ENCODE data around the gene IFNGR1. TPM values are rescaled to one million over a fixed set of nuclear protein-coding genes. Genes with fewer than 3 reads are reported as not detected.

The IFNGR1 gene
- total RNA-seq, 1 donor from 2014 or later: 52.7 TPM

DNA sequence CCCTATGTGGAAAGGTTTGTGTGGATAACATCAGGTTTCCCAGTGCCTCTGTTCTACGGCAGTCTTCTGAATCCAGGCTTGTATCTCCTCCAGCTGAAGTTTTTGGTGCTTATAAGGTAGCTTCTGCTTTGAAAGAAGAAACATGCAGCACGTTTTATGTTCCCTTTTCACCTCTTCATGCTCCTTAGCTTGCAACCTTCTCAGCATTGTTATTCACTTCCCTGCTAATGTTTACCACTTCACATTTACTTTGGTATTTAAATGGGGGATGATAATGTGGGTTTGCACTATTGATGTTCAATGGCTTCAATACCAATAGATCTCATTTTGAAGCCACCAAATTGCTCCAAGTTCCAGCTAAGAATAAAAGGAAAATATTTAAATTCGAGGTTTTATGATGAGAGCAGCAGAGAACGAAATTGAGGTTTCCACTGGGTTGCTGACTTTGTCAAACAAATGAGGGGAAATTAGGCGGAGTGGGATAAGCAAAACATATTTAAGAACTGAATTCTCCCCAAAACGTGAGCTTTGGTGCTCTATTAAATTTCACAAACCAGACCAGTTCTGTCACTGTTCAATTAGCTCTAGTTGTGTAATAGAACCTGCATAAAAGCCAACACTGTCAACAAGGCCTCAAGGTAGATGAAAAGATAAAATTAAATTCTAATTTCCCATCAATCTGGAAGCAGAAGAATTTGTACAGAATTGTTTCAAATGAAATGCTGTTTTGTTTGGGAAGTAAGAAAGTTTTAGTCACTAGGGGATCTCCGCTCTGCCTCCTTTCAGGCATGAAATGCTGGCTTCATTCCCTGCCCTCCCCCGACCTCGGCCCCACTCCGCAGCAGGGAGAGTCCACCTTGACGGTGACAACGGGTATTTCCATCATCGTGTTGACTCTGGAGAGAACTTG lies 47.1 kb downstream of the IFNGR1 start:
- H3K27ac Mint-ChIP-seq (ENCODE audit: unreplicated experiment): no peak overlapping the region
- H3K9me3 Mint-ChIP-seq (ENCODE audit: low read depth): peaks cover 3% of the 10 kb centered on the region
- no peaks in the 10 kb centered on the region for H3K4me1 Mint-ChIP-seq (ENCODE audit: low read depth)
- no peak for DNase-seq (ENCODE audit: low spot score)
- no peak overlapping the region for H3K4me3 Mint-ChIP-seq (ENCODE audit: unreplicated experiment)
- TF ChIP-seq, protein P1, sequence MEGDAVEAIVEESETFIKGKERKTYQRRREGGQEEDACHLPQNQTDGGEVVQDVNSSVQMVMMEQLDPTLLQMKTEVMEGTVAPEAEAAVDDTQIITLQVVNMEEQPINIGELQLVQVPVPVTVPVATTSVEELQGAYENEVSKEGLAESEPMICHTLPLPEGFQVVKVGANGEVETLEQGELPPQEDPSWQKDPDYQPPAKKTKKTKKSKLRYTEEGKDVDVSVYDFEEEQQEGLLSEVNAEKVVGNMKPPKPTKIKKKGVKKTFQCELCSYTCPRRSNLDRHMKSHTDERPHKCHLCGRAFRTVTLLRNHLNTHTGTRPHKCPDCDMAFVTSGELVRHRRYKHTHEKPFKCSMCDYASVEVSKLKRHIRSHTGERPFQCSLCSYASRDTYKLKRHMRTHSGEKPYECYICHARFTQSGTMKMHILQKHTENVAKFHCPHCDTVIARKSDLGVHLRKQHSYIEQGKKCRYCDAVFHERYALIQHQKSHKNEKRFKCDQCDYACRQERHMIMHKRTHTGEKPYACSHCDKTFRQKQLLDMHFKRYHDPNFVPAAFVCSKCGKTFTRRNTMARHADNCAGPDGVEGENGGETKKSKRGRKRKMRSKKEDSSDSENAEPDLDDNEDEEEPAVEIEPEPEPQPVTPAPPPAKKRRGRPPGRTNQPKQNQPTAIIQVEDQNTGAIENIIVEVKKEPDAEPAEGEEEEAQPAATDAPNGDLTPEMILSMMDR (IDR thresholded peaks at IDR 0.05): no peak
- peaks cover 19% of the 10 kb centered on the region for H3K27me3 Mint-ChIP-seq (ENCODE audit: low read depth)
- H3K36me3 Mint-ChIP-seq (ENCODE audit: low read depth): no peaks in the 10 kb centered on the region

DNA sequence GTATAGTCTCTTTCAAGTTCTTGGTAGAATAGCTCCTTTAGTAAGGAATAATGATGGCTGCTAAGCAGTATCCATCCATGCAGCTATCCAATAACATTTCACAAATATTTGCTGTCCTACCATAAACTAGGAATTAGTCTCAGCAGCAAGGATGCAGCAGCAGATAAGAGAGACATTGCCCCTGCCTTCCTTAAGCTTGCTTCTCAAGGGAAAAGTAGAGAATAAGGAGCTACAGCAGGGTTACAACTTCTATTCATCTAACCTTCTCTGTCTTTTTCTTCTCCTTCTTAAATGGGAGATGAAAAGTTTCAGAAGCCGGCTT lies 48.2 kb downstream of the IFNGR1 start:
- DNase-seq (ENCODE audit: low spot score): no peak
- no peaks in the 10 kb centered on the region for H3K4me1 Mint-ChIP-seq (ENCODE audit: low read depth)
- peaks cover 19% of the 10 kb centered on the region for H3K27me3 Mint-ChIP-seq (ENCODE audit: low read depth)
- TF ChIP-seq, protein P1 (IDR thresholded peaks at IDR 0.05): no peak
- H3K36me3 Mint-ChIP-seq (ENCODE audit: low read depth): no peaks in the 10 kb centered on the region
- no peak overlapping the region for H3K4me3 Mint-ChIP-seq (ENCODE audit: unreplicated experiment)
- peaks cover 3% of the 10 kb centered on the region for H3K9me3 Mint-ChIP-seq (ENCODE audit: low read depth)
- H3K27ac Mint-ChIP-seq (ENCODE audit: unreplicated experiment): no peak overlapping the region

DNA sequence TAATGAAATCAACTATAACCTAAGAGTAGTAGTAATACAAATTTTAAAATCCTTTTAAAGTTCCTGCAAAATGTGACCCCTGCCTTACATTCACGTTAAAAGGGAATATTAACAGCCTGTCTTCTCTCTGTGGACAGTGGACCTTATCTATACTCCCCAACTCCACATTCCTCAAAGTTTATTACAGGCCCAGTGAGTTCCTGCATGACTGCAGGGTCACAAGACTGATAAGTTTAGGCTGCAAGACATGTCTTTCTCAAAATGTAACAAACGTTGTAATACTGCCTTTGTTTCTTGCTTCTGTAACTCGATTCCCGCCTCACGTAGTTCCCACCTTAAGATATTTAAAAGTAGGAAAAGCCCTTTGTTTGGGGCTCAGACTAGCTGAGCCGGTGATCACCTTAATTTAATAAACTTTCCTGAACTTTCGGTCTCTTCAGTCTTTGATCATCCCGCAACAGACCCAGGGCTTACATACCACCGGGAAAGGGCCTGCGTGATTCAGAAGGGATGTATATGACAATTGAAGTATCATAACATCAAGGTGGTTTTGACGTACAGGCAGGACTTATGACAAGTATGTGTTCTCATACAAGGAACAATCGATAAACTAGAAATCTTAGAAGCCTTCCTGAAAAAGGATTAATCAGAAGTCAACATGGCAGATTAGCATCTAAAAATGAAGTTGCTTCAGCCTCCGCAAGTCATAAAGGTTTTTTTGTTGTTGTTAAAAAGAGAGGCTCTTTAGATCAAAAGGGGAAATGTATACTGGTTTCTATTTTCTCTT lies 48.7 kb downstream of the IFNGR1 start:
- H3K4me1 Mint-ChIP-seq (ENCODE audit: low read depth): no peaks in the 10 kb centered on the region
- peaks cover 3% of the 10 kb centered on the region for H3K9me3 Mint-ChIP-seq (ENCODE audit: low read depth)
- DNase-seq (ENCODE audit: low spot score): no peak
- H3K4me3 Mint-ChIP-seq (ENCODE audit: unreplicated experiment): no peak overlapping the region
- no peaks in the 10 kb centered on the region for H3K36me3 Mint-ChIP-seq (ENCODE audit: low read depth)
- no peak overlapping the region for H3K27ac Mint-ChIP-seq (ENCODE audit: unreplicated experiment)
- TF ChIP-seq, protein P1 (IDR thresholded peaks at IDR 0.05): no peak
- peaks cover 15% of the 10 kb centered on the region for H3K27me3 Mint-ChIP-seq (ENCODE audit: low read depth)

DNA sequence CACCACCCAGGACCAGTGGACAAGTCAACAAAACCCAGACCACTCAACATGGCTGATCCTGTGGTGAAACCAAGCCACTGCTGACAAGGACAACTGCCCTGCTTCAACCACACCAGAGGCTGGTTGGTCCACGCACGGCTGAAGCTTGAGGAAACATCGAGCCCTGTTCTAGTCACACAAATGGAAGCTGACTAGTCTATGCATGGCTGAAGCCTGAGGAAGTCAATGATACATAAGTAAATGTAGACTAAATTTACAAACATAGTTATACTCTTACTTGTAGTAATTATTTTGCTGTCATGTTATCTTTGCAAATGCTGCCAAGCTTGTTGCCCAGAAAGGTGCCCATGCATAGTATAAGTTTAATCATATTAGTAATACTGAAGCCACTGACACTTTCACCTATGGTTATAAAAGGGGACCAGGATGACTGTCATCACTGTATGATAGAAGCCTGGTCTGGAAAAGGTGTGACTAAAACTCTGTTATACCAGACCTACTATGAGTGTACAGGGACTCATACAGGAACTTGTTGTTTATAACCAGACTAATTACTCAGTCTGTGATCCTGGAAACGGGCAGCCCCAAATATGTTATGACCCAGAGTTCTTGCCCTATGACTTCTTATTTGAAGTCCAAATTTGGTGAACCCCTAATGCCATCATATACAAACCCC lies 51.3 kb downstream of the IFNGR1 start:
- Mint-ChIP-seq H3K4me1 (ENCODE audit: low read depth) (no peaks in the 10 kb centered on the region), H3K9me3 (ENCODE audit: low read depth) (peaks cover 9% of the 10 kb centered on the region), H3K36me3 (ENCODE audit: low read depth) (no peaks in the 10 kb centered on the region), H3K27me3 (ENCODE audit: low read depth) (peaks cover 9% of the 10 kb centered on the region), H3K27ac (ENCODE audit: unreplicated experiment) (no peak overlapping the region), H3K4me3 (ENCODE audit: unreplicated experiment) (no peak overlapping the region)
- TF ChIP-seq, protein P1 (IDR thresholded peaks at IDR 0.05): no peak
- DNase-seq (ENCODE audit: low spot score): no peak

Data from chondrocyte (in vitro differentiated cells).